GM18858 (cell line): Measurements from ENCODE around the gene IGFBP5.

Experiments
- ATAC-seq: cut with Tn5 transposase; IDR thresholded peaks from one replicate; pipeline ENCODE4 v1.9.1; 2021; ENCODE audit not compliant: unreplicated experiment

IGFBP5 gene

GRCh38 chr2:216715402-216715974 lies 20.1 kb upstream of the IGFBP5 start:
- no peak for ATAC-seq

- ATAC-seq, result no peak
Measured at GRCh38 chr2:216714376-216714775, 19.0 kb upstream of the IGFBP5 start.

DNA sequence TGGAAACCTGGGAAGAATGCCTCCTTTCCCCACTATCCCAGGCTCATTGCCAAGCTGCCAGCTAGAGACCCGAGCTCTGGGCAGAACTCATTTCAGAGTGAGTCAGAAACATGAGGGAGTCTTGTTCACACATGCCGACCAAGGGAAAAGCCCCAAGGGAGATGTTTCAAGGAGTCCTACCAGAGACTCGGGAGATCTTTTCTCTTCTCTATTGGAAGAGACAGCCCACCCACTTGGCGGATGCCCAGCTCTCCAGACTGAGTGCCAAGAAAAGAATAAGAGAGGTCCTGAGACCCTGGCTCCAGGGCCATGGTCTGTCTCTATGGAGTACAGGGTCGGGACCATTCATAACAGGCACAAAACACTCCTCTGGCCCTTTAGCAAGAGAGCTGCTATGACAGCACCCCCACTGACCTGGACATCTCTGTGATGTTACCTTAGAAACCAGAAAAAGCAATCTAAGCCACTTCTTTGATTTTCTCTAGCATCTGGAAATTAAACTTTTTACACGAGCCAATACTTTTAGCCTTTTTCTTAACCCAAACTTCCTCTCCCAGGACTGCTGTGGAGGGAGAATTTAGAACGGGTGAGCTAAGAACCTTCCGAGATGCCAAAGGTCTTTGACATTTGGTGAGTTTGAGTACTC lies 18.5 kb upstream of the IGFBP5 start:
- ATAC-seq, result no peak

DNA sequence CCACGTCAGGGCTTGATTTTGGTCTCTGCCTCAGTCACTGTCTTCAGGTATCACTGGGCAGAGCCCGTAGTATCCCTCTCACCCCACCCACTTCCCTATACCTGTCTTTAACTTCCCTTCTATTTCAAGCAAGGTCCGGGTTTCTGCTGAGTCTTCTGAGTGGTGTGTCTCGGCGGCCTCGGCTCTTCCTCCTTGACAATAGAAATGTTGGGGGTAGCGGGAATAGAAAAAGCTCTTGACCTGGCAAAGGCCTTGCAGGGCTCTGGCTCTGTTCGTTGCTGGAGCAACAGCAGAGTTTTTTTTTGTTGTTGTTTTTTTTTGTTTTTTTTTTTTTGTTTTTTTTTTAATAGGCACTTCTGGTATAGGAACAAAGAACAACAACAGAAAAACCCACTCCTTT lies 16.0 kb upstream of the IGFBP5 start:
- no peak for ATAC-seq

- no peak for ATAC-seq
Measured at GRCh38 chr2:216710551-216711301, 15.4 kb upstream of the IGFBP5 start.

DNA sequence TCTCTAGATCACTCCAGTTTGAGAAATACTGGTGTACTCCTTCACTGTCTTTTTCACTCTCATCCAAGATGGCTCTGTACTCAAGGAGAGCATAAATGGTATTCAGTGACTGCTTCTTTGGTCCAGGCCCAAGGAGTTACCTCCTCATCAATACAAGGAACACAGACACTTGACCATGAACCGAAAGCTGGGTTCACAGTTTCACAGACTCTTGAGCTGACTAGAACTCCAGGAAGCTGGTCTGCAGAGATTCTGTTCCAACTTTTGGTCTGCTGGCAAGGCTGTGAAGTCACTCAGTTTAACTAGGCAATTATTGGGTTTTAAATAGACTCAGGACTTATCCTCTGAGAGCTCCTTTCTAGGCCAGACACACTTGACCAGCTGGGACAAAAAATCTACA lies 7.4 kb upstream of the IGFBP5 start:
- ATAC-seq, result no peak

GRCh38 chr2:216701544-216701943 lies 6.2 kb upstream of the IGFBP5 start:
- ATAC-seq, result no peak

DNA sequence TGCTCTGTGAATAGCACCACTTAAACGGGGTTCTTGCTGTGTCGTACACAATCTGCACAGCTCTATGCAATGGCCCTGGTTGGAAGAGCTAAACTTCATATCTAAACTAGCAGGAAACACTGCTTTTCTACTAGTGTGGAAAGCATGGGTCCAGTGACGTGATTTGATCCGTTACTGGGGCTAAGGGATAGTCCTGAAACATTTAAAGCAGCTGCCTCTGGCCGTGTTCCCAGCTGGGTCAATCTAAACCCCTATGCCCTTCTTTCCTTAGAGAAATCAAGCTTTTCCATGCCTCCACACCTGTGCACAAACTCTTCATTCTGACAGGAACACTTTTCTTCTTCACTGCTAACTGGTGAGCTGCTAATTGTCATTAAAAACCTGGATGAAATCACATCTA lies 5.4 kb upstream of the IGFBP5 start:
- ATAC-seq, result no peak

GRCh38 chr2:216700088-216700567 lies 4.8 kb upstream of the IGFBP5 start:
- no peak for ATAC-seq

DNA sequence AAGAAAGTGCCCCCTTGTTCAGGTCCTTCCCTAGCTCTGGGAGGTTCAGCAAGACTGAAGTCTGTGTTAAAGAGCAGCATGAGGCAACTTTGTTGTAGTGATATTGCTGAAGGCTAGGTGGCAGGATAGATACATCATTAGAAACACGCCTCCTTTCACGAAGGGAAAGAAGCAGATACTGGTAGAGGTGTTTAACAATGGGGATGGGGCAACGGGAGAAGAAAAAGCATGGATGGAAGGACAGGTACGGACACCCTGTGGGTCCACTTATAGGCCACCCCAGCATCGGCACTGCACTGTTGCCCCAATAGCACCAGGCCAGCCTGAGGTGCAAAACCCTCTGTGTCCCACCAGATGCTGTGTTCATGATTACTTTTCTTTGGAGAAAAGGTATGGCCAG lies 3.5 kb upstream of the IGFBP5 start:
- no peak for ATAC-seq

DNA sequence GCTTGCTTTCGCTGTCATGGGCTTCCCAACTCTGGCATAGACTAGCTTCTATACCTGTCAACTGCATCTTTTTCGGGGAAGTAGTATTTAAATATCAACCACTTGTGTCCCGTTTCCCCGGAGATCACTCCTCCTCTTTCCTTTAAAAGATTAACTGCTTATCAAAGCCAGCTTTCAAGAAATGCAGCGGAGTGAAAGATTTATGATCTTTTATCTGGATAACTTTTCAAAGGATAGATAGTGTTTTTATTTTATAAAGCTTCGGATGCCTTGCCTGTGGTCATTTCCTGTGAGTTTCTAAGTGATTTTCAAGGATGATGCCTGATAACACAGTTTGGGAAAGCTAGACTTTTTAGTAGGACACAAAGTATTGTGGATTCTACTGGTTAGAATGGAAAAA lies 2.9 kb upstream of the IGFBP5 start:
- ATAC-seq, result no peak

- no peak for ATAC-seq
Measured at GRCh38 chr2:216696751-216697560, 1.6 kb upstream of the IGFBP5 start.

DNA sequence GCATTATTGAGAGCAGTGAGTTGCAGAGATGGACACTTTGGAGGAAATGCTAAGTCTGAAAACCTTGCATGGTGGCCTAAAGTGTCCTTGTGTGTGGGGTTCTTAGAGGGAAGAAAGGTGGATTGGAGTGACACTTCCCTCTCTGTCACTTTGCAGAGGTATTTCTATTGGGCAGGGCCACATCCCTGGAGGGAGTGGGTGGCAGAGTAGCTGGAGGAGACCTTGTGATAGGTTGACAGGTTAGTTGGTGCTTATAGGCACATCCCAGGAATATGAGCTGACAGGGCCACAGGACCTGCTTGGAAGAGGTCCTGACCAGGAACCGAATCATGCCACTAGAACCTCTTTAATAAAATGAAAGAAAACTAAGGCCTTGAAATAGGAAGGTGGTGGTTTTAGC lies 972 bp upstream of the IGFBP5 start:
- no peak for ATAC-seq

DNA sequence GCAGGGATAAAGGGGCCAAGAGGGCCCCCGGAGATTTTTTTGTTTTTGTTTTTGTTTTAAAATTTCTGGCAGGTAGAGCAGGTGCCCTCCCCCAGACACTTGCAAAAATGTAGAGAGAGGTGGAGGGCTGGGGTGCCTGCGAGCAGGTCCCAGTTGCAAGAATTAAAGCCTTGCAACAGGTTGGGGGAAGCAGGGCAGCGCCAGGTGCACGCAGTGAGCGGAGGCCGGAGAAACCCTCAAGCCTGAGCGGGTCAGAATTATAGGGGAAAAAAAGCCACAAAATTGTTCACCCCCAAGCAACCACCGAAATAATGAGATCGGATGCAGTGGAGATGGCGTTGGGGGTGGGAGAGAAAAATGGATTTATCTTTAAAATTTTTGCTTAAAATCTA lies 527 bp downstream of the IGFBP5 start:
- no peak for ATAC-seq

GRCh38 chr2:216694082-216694825 lies 1.1 kb downstream of the IGFBP5 start:
- ATAC-seq, result no peak

GRCh38 chr2:216693414-216694080 lies 1.8 kb downstream of the IGFBP5 start:
- no peak for ATAC-seq

DNA sequence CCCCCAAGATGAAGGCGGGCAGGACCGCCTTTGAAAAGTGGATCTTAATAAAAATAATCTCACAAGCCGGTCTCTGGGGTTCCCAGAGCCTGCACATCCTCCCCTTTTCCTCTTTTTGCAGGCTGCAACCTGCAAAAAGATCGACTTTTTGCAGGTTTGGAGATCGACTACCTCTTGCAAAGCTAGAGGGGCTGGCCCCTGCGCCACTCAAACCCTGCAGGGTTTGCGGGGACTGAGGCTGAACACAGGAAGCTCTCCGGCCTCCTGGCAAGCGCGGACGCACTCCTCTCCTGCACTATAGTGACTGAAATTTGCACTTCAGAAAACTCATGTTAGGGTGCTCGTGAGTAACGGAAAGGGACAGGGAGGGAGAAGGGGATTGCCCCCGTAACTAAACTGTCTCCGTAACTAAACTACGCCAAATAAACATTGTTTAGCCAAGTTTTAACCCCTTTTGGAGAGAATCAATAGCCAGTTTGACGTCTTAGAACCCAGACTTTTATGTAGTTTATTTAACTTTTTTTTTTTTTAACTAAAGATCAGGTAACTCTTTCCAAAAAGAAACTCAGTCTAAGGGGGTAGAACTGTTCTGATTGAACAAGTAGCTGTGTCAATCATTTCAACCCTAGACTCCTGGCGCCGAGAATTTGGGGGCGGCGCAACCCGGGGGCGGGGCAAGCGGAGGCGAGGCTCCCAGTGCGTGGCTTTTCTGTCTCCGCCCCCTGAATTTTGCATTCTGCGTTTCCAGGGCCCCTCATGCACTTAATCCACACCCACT lies 2.5 kb downstream of the IGFBP5 start:
- no peak for ATAC-seq

GRCh38 chr2:216690853-216691741 lies 4.3 kb downstream of the IGFBP5 start:
- ATAC-seq, result no peak
